Dermis microvascular lymphatic vessel endothelial cell (primary cell): Measurements from ENCODE around the gene EHBP1L1. TPM values are rescaled to one million over a fixed set of nuclear protein-coding genes. Genes with fewer than 3 reads are reported as not detected.
"Not testable (repeated sequence)": the region's sequence is repeated elsewhere in the genome, so short reads cannot be mapped to it uniquely, and the experiment has no call there.

Source experiments
- DNase-seq, 2 donors: peaks; one replicate each; pipeline versions ENCODE4 v3.0.0 to v3.0.0-alpha.2; 2010; ENCODE audit warnings: low read depth in 2 of 2
- total RNA-seq: library from RNA; depleted of rRNA; stranded (reverse); fragments of >200 nt; gene quantifications from 2 replicates; pipeline ENCODE4 v1.2.1, GENCODE V29; 2014

Gene EHBP1L1
- total RNA-seq, 1 donor from 2014 or later, result 4.7 TPM

DNA sequence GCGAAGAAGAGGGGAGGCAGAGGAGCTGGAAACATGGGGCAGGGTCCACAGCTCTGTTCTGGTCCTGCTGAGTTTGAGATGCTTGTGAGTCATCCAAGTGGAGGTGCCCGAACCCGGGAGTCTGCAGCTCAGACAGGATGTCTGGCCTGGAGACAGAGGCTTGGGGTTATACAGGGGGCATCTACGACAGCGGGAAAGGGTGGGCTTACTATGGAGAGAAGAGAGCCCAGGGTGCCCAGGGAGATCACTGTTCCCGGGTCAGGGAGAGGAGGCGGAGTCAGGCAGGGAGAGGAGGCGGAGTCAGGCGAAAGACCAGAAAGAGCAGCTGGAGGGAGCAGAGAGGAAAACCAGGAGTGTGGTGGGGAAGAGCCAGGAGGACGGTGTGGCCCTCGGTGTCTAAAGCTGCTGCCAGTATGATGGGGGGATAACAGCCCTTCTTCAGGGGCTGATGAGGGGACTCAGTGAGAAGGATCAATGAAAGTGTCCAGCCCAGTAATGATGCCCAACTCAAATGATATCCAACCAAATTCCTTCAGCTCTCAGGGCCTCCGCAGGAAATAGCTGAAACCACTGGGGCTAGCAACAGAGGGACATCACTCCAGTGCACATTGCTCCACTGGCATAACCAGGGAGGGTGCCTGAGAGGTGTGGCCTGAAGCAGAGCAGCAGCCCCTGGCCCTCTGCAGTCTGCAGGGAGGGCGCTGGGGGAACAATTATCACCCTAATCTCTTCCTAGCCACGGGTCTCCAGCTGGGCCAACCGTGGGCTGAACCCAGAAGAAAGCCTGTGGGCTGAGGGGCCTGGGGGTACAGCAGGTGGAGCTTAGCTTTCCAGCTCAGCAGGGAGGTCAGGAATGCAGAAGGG is 15.1 kb upstream of the EHBP1L1 start:
- DNase-seq, result peak in 1 of 2 donors; percentile 89

DNA sequence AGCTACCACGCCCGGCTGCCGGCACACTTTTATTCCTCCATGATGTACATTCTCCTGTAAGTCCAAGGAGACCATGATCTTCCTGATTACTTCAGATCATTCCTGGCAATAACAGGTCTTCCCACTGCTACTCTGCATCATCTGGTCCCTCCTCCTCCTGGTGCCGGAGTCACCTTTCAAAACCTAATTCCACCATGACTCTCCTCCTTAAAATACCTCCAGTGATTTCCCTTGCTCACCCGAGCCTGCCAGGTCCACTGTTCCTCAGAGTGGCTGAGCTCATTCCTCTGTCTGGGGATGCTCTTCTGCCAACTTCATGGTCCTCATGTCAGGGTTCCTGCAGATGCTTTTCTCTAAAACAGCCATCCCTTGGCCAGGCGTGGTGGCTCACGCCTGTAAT is 13.8 kb upstream of the EHBP1L1 start:
- DNase-seq, result no peak

DNA sequence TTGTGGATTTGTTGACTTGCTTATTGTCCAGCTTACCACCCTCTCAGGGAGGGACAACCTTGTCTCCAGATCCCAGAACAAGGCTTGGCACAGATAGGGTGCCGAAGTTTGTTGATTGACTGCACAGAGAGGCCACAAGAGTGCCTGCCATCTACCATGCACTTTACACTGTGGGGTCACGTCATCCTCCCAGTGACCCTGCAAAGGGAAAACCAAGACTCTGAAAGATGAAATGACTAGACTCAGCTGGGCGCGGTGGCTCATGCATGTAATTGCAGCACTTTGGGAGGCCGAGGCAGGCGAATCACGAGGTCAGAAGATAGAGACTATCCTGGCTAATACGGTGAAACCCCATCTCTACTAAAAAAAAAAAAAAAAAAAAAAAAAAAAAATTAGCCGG is 13.1 kb upstream of the EHBP1L1 start:
- DNase-seq, result no peak

DNA sequence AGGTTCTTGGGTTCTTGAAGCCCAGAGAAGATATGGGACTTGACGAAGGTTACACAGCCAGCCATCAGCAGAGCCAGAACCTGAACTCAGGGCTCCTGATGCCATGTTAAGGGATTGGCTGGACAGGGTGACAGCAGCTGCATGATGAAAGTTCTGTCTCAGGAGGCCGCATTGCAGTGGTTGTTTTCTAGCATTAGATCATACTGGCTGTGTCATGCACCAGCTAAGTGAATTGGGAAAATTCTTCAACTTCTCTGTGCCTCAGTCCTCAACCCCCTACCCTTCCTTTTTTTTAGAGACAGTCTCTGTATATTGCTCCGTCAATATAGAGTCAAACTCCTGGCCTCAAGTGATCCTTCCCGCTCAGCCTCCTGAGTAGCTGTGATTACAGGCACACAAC is 12.3 kb upstream of the EHBP1L1 start:
- no peak for DNase-seq

DNA sequence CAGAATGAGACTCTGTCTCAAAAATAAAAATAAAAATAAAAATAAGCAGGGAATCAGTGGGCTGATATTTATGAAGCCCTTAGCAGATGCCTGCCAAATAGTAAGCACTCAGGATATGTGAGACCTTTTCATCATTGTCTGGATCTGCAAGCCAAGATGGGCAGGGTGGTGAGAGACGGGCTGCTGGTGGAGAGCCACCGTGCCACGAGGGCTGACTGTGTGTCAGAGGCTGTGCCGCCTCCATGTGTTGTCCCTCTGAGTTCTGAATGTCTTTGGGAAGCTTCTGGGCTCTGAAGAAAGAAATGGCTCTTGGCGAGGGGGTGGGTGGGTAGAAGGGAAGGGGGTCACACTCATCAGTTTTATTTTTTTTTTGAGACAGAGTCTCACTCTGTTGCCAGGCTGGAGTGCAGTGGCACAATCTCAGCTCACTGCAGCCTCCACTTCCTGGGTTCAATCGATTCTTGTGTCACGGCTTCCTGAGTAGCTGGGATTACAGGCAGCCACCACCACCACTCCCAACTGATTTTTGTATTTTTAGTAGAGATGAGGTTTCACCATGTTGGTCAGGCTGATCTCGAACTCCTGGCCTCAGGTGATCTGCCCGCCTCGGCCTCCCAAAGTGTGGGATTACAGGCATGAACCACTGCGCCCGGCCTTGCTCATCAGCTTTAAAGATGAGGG is 10.8 kb upstream of the EHBP1L1 start:
- not testable (repeated sequence) for DNase-seq

DNA sequence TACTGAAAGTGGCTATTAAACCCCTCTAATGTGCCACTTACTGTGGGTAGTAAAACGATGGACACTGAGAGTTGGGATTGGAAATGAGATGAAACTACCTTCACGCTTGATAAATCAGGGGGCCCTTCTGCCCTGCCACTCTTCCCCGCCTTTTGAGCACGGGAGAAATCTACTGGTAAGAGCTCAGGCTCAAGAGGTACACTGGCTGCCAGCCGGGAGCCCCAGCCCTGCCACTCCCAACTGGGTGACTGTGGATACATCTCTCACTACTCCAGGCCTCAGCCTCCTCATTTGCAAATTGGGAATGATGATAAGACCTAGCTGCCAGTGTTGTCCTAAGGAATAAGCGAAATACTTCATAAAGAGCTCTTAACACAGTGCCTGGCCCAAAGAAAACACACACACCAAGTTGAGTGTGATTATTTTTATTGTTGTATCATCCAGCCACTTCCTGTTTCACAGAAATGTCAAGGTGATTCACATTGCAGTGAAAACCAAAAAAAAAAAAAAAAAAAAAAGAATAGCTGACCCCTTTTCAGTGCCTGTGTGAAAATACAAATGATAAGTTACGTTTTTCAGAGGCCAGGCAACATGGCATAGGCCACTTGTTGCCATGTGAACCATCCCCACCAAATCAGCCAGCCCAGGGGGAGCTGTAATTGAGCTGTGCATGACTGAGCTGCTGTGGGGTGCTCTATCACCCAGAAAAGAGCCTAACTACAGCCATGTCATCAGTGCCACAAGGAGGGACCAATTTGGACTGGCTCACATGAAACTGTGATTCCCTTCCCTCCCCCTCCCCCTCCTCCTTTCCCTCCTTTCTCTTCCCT is 10.0 kb upstream of the EHBP1L1 start:
- peak; percentile 45 to 80 for DNase-seq

DNA sequence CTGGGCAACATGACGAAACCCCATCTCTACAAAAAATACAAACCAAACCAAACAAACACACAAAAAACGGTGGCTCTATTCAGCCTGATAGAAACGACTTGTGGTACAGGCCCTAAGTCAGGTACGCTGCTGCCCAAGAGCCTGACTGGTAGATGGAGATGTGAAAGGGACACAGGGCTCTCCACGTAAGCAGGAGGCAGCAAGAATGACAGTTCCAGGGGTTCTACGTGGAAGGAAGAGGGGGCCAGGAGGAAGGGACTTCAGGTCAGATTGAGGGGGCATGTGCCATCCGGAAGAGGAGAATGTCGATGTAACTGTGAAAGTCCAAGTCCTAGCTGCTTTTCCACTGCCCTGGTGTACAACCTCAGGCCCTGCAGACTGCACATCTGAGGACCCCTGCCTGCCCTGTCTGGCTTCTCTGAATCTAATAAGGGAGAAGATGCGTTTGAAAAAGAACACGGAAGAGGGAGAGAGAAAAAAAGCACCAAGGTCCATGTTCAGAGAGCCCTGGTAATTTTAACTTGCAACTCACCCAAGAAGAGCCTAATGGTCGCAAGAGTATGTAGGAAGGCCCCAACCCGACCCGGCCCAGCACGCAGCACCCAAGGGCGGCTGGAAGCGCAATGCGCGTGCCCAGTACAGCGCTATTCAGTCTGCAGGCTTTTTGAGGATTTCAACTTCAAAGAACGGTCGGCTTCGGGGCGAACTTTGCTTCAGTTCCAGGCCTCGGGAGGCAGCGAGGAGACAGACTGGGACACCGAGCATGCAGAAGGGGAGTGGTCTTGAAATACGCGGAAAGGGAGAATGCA is 6.5 kb upstream of the EHBP1L1 start:
- DNase-seq, result no peak

DNA sequence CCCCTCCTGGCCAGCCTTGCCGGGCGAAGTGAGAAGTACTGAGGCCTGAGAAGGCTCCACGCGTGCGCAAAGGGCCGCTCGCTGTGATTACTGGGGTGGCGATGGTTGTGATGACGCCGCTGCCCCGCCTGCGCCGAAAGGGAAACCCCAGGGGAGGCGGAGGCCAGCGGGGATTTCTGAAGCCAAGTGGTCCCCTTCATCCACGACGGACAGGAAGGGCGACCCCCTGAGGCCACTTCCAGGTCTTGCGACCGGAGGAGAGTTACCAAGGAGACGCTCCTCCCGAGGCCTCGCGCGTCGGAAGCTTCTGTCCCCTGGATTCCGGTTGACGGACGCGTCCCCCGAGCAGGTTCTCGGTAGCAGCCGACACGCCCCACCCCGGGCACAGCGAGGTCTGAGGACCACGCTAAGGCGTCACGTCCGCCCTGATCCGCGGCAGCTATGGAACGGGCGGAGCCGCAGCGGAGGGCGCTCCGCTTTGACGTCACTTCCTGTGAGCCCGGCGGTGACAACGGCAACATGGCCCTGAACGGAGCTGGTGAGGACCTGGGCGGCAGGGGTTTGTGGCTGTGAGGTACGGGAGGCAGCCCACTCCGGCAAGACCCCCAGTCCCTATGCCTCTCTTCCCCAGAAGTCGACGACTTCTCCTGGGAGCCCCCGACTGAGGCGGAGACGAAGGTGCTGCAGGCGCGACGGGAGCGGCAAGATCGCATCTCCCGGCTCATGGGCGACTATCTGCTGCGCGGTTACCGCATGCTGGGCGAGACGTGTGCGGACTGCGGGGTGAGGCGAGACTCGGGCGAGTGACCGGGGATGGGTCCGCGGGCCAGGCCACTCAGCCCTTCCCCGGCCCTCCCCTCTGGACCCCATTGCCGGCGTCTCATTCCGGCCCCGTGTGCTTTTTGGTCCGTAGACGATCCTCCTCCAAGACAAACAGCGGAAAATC is 5.6 kb upstream of the EHBP1L1 start, which contains the start of gene ZNRD2:
TSS of gene ZNRD2 (plus strand) at position 505 of the 946 bp plus-strand sequence. CDS start at position 520, 15 bp downstream.
- peak; percentile 97 to 99 for DNase-seq

DNA sequence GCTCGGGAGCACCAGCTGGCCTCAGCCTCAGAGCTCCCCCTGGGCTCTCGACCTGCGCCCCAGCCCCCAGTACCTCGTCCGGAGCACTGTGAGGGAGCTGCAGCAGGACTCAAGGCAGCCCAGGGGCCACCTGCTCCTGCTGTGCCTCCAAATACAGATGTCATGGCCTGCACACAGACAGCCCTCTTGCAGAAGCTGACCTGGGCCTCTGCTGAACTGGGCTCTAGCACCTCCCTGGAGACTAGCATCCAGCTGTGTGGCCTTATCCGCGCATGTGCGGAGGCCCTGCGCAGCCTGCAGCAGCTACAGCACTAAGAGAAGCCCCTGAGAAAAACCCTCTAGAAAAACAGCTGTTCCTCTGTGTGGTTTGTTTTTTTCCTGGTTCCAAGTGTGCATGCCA is 4.4 kb upstream of the EHBP1L1 start:
- no peak for DNase-seq

DNA sequence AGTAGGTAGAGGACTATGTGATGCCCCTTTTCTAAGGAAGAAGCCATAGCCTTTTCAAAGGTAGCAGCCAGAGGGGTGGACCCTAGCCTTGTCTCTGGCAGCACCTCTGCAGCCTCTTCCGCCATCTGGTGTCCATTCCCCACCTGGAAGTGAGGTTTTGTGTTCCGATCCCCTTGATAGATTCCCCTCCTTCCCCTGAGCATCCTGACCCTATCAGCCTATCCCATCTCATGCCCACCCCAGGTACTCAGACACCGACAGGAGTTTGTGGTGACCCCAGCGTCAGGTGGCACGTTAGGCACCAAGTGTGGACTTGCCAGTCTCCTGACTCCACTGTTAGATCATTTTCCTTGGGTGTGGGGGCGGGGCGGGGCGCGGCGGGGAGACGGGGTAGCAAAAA is 3.9 kb upstream of the EHBP1L1 start:
- DNase-seq, result peak; percentile 47 to 76

DNA sequence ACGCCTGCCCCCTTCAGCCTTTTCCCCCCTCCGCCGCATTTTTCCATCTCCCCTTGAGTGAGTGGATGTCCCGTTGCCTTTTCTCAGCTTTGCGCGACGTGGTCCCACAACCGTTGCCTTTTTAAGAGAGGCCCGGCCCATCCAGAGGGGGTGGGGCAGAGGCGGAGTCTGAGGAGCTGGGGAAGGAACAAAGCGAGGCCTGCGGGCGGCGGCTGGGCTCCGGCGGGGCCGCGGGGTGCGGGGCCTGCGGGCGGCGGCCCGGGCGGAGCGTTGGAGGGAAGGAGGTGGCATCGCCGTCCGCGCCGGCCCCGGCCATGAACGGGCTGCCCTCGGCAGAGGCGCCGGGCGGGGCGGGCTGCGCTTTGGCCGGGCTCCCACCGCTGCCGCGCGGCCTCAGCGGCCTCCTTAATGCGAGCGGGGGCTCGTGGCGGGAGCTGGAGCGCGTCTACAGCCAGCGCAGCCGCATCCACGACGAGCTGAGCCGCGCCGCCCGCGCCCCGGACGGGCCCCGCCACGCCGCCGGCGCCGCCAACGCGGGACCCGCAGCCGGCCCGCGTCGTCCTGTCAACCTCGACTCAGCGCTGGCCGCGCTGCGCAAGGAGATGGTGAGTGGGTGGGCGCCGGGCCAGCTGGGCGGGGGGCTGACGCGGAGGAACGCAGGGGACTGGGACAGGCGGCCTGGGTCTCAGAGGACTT is 3.3 kb upstream of the EHBP1L1 start, which contains the start of gene FAM89B:
TSS of gene FAM89B (plus strand) at position 183 of the 696 bp plus-strand sequence. CDS start at position 315, 132 bp downstream.
- peak; percentile 48 to 86 for DNase-seq

DNA sequence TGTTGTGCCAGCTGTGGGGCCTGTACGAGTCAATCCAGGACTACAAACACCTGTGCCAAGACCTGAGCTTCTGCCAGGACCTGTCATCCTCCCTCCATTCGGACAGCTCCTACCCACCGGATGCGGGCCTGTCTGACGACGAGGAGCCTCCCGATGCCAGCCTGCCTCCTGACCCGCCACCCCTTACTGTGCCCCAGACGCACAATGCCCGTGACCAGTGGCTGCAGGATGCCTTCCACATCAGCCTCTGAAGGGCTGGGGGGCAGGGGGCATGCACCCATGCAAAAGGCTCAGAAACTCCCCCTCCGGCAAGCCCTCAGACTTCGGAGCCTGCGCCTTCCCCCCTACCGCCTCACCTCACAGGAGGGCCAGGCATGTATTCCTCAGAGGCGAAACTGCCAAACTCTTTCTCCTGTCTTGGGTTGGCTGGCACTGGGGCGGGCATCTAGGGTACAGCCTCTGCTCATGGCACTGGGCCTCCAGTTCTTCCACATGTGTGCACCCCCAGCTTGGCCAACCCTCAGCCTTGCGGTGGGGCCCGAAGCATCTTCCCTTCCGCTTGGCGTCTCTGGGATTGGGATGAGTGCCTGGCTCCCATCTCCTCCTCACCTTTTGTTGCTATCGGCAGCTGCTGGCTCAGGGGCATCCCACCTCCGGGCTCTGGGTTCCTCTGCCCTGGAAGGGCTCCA is 2.3 kb upstream of the EHBP1L1 start:
- no peak for DNase-seq

DNA sequence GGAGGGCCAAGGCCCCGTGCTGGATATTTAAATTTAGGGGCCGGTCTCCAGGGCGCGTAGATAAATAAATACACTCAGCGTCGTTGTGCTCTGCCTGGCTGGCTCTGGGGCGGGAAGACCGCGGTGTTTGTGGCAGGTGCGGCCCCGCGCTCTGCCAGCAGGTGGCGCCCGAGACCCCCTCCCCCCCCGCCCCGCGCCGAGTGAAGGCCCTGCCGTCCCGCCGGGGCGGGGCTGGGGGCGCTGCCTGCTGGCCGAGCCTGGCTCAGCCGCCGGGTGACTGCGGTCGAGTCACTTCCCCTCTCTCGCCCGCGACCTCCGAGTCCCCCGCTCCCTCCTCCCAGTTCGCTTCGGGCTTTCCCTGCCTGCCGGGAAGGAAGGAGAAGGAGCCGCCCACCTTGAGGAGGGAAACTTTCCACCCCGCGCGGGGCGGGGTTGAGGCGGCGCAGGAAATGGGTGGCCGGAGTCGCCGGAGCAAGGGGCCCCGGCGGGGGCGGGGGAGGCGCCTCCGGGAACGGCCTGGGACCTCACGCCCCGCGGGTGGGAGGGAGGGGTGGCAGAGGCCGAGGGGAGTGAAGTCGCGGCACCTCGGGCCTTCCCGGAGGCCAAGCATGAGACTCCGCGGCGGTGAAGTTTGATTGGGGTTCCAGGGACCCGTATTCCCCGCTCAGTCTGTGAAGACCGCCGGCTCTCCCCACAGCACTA is 1.6 kb upstream of the EHBP1L1 start:
- peak; percentile 53 to 94 for DNase-seq

DNA sequence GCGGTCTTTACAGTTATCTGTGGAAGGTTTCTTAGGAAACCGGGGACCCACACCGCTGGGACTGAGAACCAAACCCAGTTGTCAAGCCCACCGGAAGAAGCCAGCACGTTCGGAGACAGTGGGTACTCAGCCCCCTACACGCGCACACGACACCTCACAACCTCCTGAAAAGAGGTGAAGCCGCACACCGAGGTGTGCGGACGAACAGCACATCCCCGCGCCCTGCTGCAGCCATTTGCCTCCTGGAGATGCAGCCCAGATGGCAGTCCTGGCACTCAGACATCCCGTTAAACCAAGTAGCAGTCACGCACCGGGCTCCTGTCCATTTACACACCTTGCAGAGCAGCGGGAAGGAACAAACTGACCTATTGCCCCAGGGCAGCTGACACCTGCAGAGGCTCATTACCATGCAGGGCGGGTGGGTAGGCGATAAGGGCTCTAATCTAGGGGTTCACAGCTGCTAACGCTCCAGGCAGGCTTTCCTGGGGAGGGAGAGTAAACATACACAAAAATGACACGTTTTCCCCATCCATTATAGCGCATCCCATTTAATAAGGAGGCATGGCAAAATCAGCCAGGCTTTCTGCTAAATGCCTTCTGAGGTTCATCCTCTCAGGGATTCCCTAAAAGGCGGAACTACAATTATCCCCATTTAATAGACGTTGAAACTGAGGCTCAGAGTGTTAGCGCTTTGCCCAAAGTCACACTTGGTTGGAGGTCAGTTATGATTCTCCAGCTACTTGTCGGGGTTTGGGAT is 864 bp upstream of the EHBP1L1 start:
- peak in 1 of 2 donors; percentile 33 for DNase-seq

DNA sequence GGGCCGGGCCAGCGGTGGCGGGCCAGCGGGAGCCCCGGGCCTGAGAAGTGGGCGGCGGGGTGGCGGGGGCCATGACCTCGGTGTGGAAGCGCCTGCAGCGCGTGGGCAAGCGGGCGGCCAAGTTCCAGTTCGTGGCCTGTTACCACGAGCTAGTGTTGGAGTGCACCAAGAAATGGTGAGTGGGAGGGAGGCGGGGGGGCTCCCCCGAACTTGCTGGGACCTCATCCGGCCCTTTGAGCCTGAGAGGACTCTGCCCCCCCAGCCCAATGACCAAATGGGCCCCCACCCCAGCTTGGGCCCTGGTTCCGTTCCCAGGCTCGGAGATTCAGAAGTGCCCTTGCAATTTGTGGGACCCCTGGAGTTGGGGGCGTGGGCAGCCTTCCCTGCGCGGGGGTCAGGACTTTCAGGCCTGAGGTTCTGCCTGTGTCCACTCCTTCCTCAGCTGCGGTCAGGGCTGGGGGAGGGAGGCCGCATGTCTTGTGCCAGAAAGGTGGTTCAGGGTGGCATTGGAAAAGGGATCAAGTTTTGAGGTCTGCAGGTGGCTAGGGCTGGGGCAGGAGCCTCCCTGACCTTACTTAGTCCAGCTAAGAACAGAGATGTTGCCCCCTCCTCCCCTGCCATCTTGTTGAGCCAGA is 496 bp downstream of the EHBP1L1 start:
- DNase-seq, result no peak
